NCI-H460 (cell line): Measurements from ENCODE around the gene ZBTB48. TPM values are rescaled to one million over a fixed set of nuclear protein-coding genes. Genes with fewer than 3 reads are reported as not detected.

ENCODE experiments used
- DNase-seq: peaks from one replicate; pipeline ENCODE4 v3.0.0-alpha.2; 2016; ENCODE audit warnings: low read depth; ENCODE audit errors: extremely low read depth
- total RNA-seq: library from RNA; depleted of rRNA; stranded (reverse); fragments of >200 nt; shearing (Covaris generic); gene quantifications from 2 replicates; pipeline ENCODE4 v1.2.3, GENCODE V29; 2014

Gene ZBTB48
- total RNA-seq, 1 experiment from 2014 or later, result 13.2 TPM

DNA sequence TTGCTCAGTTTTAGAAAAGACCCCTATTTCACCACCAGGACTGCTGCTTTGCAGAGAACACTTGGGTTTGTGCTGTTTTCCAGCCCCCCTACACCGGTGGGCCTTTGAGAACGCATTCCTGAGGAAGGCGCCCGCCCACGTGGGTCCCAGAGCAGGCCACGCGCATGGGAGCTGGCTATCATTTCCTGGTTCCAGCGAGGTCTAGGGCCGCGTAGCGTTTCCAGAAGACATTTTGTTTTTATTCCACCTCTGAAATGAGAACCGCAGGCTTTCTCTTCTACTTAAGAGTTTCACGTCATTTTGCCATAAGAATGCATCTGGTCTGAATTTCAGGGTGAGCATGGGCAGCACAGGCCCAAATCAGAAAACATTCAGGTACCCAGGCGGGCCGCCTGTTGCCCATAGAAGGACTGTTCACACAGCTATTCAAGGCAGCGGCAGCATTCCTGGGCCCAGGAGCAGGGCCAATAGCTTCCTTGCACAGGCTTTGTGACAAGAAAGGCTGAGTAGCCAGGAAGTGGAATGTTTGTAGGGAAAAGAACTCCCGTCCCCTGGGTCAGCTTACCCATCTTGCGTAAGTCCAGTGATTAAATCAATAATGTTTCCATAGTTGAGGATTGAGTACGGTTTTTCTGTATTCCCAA lies 24.2 kb downstream of the ZBTB48 start:
- no peak for DNase-seq

DNA sequence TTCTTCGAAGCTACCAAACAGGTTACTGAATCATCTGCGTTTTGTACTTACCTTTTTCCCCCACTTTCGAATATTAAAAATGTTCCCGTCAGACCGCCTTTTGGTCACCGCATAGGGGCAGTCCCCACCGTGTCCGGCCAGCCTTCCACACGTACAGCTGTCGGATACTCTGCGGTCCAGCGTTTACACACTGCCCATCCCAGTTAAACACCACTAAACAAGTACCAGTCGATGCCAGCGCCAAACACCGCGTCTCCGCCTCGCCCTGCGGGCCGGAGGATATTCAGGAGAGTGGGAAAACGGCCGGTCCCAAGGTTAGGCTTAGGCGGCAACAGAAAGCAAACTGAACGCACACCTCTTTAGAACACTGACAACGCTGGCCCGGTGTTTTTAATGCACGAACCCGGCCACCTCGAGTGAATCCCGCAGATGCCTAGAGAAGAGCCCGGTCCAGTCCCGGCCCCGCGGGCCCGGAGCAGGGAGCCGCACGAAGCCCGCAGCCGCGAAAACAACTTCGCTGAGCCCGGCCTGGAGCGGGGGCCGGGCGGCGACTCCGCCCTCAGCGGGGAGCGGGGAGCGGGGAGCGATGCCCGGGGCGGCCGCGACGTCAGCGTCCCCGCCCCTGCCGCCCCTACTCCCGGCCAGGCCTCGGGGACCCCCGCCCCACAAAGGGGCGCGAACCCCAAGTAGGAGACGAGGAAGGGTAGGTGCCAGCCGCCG lies 33.0 kb downstream of the ZBTB48 start:
- DNase-seq, result no peak

GRCh38 chr1:6613361-6614018 lies 33.7 kb downstream of the ZBTB48 start, which contains the start of gene PHF13:
Gene PHF13 (plus strand): TSS chr1:6613731. CDS start chr1:6614067, 336 bp downstream.
- peak; percentile 97 for DNase-seq

DNA sequence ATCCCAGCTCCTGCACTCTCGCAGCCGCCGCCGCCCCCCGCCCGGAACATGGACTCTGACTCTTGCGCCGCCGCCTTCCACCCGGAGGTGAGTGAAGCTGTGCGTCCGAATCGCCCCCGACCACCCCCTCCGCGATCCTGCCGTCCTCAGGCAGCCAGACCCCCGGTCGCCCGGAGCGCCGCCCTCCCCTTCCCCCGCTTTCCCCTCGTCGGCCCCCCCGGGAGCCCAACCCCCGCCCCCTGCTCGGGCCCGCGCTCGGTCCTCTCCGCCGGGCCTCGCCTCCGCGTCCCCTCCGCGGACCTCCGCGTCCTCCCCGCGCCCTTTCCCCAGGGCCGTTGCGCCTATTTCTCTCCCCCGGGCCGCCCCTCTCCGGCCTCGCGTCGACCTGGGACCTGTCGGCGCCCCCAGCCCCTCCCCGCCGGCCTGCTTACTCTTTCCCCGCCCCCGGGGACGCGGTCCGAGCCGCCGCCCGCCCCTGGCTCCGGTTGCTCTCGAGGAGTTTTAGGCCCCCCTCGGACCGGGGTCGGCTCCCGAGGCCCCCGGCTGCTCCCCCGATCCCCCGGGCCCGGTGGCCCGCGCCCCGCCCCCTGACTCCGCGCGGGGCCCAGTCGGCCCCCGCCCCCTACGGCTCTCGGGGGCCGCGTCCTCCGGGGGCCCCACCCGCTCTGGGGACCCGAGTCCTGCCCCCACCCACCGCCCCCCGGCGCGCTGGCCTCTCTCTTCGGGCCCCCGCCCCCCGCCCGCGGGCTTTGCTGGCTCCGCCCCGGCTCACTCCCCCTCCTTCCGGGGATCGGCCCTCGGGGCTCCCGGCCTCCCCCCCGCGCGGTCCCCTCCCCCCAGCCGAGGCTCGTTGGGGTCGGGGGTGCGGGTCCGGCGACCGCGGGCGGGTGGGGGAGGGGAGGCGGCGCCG lies 34.5 kb downstream of the ZBTB48 start:
- DNase-seq, result no peak

- DNase-seq, result no peak
Observed at GRCh38 chr1:6614929-6615785, 35.4 kb downstream of the ZBTB48 start.

DNA sequence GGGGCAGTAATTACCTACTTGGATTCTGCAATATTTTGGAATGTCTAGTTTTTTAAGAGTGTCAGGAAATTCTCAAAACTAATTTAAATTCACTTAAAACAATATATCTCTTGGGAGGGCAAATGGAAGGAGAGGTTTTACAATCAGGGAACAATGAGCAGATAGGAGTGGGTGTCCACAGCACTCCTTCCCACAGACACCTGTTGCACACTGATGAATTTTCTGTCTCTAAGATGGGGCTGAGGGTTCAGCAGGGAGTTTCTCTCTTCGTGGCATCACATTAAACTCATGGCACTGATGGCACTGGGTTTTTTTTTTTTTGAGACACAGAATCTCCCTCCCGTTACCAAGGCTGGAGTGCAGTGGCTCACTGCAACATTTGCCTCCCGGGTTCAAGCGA lies 39.3 kb downstream of the ZBTB48 start:
- no peak for DNase-seq

GRCh38 chr1:6621429-6622391 lies 41.9 kb downstream of the ZBTB48 start:
- DNase-seq, result no peak

DNA sequence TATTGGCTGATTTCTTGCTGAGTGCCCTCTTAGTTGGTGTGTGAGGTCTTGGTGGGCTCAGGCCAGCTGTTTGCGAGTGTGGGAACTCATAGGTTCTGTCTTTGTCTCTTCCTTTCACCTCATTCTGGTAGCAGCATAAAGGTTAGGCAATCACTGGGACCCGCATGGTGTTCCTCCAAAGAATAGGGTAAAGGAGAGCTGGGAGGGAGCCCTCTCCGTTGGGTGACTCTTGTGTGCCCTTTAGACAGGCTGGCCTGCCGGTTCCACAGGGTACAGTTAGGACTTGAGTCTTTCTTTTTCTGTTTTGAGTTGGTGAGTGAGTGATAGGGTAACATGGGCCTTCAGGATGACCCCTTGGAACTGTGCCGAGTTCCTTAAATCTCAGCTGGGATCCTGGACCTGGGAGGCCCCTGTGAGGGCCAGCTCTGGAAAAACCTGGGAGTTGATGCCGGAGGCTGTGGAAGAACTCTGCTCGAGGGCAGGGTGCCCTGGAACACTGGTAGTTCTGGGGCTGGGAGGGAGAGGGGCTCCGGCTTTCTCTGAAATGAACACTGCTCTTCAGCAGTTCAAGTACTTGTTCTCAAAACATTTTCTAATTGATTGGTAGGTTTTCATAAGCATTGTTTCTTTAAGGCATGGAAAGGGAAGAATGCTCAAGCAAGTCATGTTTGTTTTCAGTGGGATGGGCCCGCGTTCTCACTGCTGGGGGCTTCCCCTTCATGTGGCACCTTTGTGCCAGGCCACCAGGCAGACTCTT lies 42.8 kb downstream of the ZBTB48 start:
- DNase-seq, result no peak

DNA sequence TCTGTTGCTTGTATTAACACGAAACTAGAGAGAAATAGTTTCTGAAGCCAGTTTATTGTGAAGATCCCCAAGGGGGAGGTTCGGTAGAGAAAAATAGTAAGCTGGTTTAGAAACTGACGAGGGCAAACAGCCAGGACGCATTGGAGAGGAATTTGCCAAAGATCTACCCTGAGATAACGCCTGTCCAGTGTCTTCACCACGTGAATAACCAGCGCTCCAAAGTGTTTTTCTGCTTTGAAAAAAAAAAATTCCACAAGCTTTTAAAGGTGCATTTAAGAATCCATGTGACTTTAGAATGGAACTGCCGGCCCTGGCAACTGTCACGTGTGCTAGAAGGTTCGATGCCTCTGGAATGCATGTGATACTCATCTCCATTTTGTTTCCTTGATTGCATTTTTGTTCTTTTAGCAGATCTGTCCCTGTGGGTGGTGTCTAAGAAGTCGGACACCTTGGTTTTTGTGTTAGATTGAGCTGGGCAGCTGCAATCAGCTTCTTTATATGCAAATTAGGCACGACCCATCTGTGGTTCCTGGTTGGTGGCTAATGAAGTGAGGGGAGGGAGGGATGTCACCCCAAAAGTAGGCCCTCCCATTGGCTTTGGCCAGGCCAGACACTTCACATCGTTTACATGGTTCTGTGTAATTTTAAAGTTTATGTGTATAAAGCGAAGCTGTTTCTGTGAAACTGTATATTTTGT lies 43.6 kb downstream of the ZBTB48 start:
- DNase-seq, result no peak

DNA sequence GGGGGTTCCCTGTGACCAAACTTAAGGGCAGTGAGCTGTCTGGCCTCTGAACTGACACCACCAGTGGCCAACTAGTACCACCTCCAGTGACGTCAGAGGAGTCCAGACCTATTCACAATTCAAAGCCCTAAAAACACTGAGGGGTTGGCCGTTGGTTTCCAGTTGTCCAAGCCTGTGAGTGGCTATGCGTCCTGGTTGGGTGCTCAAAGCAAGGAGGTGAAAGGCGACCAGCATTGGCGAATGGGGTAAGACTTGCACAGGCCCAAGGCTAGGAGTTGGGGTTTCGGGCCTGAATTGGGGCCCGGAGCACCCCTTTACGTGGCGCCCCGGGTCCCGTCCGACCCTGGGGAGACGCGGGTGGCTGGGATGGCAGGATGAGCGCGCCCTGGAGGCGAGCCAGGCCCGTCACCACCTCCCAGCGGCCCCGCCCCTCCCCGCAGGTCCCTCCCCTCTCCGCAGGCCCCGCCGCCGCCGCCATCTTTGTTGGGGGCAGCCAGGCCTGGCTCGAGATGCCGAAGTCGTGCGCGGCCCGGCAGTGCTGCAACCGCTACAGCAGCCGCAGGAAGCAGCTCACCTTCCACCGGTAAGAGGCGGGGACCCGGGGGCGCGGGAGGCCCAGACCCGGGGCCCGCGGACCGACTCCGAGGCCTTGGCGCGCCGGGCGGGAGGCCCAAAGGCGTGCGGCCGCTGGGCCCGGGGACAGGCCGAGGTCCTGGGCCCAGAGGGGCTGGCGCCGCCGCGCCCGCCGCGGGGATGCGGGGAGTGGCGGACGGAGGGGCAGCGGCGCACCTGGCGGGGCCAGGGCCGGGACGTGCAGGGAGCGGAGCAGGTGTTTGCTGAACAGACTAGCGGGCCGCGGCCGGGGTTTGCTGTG lies 45.2 kb downstream of the ZBTB48 start, which contains the start of gene THAP3:
THAP3 (plus strand) TSS at position 159 of the 874 bp plus-strand sequence; CDS start at position 510, 351 bp downstream.
- DNase-seq, result peak; percentile 68

DNA sequence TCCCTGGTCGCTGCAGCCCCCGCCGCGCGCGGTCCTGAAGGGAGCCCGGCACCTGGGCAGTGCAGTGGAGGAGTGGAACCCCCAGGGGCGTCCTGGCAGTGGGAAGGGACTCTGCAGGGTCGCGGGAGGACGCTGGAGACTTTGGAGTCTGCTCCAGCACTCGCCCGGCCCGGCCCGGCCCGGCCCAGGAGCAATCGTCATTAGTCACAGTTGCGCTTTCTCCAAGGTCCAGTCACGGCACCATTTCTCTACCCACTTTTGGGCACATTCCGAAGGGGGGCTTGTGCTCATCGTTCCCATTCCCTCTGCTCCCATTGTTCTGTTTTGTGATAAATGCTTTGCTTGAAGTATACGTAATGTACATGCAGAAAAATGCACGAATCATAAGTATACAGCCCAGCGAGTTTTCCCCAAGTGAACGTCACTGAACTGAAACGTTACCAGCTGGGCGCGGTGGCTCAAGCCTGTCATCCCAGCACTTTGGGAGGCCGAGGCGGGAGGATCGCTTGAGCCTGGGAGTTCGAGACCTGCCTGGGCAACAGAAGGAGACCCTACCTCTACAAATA lies 45.9 kb downstream of the ZBTB48 start:
- DNase-seq, result no peak

DNA sequence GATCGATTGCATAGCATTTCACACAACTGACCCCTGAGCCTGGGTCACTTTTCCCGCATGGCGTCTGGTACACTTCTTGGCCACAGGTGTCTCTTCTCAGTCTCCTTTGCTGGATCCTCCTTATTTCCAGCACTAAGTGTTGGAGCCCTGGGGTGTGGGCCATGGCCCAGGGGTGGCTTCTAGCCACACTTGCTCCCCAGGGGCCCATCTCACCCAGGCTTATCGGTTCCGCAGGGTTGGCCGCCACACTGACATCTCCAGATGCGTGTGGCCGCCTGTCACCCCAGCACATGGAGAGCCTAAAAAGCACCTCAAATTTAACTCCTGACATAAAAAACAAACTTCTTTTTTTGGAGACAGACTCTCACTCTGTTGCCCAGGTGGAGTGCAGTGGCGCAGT lies 47.2 kb downstream of the ZBTB48 start:
- no peak for DNase-seq

DNA sequence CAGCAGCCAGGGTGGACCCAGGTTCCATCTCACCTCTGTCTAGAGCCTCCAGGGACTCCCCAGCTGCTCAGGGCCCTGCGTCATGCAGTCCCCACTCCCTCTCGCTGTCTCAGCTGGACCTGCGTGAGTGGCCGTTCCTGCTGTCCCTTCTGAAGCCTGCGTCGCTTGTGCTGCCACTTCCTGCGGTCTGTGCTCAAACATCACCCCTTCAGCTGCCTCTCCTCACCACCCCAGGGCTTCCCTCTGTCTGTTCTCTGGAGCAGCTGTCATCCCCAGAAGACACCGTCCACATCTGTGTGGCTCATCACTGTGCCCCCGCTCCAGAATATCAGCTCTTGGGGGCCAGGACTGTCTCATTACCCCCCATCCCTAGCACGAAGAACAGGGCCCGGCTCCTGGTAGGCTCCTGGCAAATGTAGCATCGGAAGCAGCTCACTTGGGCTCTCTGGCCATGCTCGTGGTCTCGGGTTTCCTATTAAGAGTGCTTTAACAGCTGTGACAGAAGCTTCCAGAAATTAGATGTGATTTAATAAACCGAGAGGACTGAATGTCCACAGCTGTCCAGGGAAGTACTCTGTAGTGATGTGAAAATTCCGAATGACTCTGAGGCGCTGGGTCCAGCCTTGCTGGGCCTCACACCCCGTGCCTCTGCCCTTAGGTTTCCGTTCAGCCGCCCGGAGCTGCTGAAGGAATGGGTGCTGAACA lies 48.2 kb downstream of the ZBTB48 start:
- no peak for DNase-seq

DNA sequence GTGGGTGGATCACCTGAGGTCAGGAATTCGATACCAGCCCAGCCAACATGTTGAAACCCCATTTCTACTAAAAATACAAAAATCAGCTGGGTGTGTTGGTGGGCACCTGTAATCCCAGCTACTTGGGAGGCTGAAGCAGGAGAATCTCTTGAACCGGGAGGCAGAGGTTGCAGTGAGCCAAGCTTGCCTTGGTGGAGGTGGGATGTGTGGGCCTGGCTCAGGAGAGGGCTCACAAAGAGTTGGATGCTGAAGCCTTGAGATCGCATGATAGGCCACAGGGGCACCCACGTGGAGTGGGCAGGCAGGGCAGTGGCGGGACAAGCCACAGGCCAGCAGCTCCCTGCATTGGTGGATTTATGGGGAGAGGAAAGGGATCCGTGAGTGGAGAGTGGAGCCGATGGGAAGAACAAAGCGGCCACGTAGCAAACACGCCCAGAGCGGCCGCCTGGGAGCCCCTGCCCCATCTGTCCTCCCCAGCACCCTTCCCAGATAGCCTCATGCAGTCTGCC lies 49.2 kb downstream of the ZBTB48 start:
- DNase-seq, result no peak

GRCh38 chr1:6630027-6630426 lies 50.2 kb downstream of the ZBTB48 start:
- DNase-seq, result no peak
